ENCODE data around the gene WDR18.

DNA sequence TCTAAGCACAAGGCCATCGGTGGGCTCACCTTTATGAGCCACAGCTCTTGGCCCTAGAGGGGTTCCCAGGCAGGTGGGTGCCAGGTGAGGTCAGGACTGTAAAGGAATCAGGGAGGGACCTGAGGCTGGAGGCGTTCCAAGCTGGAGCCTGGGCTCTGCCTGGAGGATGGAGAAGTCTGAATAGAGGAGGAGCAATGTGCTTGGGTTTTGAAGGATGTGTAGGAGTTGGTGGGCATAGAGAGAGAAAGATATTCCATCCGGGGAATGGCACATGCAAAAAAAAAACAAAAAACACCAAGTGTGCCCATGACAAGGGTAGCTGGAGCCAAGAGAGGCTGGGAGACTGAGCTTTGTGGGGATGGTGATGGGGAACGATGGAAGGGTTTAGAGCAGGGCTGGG lies 18.5 kb downstream of the WDR18 start:
- TF ChIP-seq POLR2AphosphoS5 (IDR thresholded peaks at IDR 0.05; ENCODE audit: borderline replicate concordance, low read depth, low read length), result no peak
- no peak for TF ChIP-seq EZH2 (IDR thresholded peaks at IDR 0.05)
- TF ChIP-seq FOXP2 (optimal IDR thresholded peaks at IDR 0.05; ENCODE audit: control extremely low read depth, extremely low read length, insufficient read depth), result no peak

All from SK-N-MC (cell line).